NOMO-1 treated with dmso at 0.1 percent for 144 hours (cell line): ENCODE data around the gene LRRC47.

Experiments
- DNase-seq: peaks from one replicate; lab custom pipeline; 2025; ENCODE audit not compliant: unreplicated experiment; lab: John Stamatoyannopoulos, UW

Gene LRRC47

DNA sequence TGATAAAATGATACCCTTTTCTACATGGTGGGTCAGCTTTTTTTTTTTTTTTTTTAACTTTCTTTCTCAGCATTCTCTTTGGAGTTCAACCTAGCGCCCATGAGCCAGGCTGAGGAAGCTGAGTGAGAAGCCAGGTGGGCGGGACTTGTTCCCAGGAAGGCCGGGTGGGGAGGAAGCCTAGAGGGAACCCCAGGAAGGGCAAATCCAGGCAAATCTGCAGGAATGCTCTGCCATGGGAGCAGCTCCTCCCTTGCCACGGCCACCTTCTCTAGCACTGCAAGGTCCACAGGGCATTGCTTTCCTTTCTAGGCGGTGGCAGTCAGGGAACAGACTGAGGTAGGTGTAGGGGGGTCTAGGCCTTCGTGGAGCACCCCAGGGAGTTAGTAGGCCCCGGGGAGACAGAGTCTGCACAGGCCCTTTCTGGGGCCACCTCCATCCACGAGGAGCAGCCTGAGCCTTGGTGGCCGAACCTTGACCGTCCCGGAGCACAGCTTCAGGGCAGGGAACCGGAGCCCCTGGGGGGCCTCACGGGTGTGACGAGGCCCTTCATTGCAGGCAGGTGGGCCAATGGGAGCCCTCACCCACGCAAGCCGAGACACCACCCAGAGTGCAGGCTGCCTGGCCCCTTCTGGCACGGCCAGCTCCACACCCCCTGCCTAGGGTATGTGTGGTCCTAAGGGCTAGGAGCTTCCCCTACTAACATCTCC, 62.3 kb downstream of the LRRC47 start:
- no peak for DNase-seq

- no peak for DNase-seq
Measured at GRCh38 chr1:3733094-3733882, 63.0 kb downstream of the LRRC47 start.

DNA sequence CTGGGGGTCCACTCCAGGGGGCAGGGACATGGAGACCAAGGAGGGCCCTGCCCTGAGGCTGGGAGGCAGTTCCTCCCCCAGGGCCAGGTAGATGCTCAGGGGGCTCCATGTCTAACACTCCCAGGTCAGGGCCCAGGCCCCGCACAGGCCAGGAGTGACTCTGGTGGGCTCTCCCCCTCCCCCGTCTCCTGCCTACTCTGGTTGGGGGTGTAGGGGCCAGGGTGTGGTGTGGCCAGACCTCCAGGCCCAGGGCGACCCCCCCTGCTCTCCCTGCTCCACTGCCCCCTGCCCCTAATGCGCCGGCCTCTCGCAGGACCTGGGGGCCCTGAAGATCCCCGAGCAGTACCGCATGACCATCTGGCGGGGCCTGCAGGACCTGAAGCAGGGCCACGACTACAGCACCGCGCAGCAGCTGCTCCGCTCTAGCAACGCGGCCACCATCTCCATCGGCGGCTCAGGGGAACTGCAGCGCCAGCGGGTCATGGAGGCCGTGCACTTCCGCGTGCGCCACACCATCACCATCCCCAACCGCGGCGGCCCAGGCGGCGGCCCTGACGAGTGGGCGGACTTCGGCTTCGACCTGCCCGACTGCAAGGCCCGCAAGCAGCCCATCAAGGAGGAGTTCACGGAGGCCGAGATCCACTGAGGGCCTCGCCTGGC, 63.7 kb downstream of the LRRC47 start:
- DNase-seq: no peak

- DNase-seq: no peak
Measured at GRCh38 chr1:3731583-3732433, 64.5 kb downstream of the LRRC47 start.

DNA sequence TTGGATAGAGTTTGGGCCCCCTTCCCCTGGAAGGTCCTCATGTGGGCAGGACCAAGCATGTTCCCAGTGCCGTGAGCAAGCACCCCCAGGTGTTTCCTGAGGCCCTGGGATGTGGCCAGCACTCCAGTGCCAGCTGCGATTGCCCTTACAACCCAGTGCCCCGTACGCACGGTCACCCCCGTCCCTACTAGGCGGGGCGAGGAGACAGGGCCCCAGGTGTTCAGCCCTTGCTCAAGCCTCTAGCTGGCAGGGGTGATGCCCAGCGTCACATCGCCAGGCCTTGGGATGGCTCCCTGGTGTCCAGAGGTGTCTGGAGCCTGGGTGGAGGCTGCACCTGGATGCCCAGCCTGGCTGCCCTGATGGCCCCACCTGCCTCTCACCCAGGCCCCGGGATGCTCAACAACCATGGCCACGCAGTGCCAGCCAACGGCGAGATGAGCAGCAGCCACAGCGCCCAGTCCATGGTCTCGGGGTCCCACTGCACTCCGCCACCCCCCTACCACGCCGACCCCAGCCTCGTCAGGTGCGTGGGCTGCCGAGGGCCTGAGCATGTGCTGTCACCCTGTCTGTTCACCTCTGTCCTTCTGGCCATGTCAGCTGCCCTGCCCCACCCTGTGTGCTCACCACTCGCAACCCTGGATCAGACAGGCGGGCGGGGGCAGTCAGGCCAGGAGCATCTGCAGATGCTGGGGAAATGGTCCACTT, 65.6 kb downstream of the LRRC47 start:
- no peak for DNase-seq

DNA sequence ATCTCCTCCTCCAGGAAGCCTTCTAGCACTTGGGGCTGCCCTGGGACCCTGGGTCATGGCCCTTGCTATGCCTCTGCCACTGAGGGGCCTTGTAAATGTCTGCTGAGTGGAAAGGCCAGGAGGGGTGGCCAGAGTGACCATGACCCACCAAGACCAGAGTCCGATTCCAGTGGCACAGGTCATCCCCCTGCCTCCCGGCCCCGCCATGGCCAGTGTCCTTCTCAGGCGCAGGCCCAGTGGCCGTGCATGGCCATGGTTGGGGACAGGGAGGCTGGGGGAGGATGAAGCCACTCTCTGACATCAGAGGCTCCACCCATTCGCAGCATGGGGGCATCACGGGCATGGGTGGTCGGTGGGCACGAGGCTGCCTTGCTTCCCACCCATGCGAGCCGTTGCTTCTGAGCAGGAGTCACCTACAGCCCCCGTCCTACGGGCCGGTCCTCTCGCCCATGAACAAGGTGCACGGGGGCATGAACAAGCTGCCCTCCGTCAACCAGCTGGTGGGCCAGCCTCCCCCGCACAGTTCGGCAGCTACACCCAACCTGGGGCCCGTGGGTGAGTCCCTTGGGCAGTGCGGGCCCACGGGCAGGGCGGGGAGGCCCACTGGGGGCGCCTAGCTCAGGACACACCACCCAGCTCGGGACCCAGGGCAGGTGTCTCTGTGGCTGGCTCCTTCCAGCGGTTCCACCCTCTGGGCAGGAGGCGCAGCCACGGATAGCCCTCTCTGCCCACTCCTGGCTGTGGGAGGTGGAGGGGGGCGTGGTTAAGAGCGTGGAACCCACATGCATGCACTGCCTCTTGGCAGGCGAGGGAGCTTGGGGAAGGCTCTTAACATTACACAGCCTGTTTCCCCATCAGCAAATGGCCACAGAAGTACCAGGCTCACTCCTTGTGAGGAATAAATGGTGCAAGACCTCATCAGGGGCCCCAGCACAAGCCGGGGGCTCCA, 66.4 kb downstream of the LRRC47 start:
- no peak for DNase-seq
